ENCODE data around the gene SEPTIN2.
"Not testable (repeated sequence)": the region's sequence is repeated elsewhere in the genome, so short reads cannot be mapped to it uniquely, and the experiment has no call there.

SEPTIN2 gene

DNA sequence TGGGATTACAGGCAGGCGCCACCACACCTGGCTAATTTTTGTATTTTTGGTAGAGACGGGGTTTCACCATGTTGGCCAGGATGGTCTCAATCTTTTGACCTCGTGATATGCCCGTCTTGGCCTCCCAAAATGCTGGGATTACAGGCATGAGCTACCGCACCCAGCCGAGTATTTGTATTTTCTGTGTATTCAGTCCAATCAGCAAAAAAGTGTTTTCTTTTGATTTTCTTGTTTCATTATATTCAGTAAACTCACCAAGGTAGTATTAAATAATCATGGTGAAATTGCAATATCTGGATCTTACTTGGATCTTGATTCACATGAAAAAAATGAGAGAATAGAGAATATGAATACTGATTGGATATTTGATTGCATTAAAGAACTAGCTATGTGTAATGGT lies 3.1 kb downstream of the SEPTIN2 start:
- DNase-seq; H3K79me1 ChIP-seq (ENCODE audit: low read length); H3K4me3 ChIP-seq (ENCODE audit: low read length); H2BK120ac ChIP-seq (ENCODE audit: low read depth, low read length); H3K27me3 ChIP-seq (ENCODE audit: insufficient read depth, low read length, poor library complexity); H3K18ac ChIP-seq (ENCODE audit: low read length); H2BK5ac ChIP-seq (ENCODE audit: low read length); H3K4me2 ChIP-seq (ENCODE audit: low read length); H4K5ac ChIP-seq (ENCODE audit: low read length); H2AK5ac ChIP-seq (ENCODE audit: low read length); H3K56ac ChIP-seq (ENCODE audit: low read length); H3K23ac ChIP-seq (ENCODE audit: low read length); H4K8ac ChIP-seq (ENCODE audit: low read depth, low read length); H3K4ac ChIP-seq (ENCODE audit: low read depth, low read length); H3K4me1 ChIP-seq (ENCODE audit: control insufficient read depth, low read depth, low read length); H3K9ac ChIP-seq (ENCODE audit: low read length); H3K36me3 ChIP-seq (ENCODE audit: control insufficient read depth, insufficient read depth, low read length); H2BK15ac ChIP-seq (replicated peaks; ENCODE audit: low read depth); H3K27ac ChIP-seq (ENCODE audit: low read depth, low read length): not testable (repeated sequence)
- H3K79me2 ChIP-seq (ENCODE audit: control insufficient read depth, insufficient read depth, low read length), result peaks cover 84% of the 10 kb centered on the region
- no CpG with 5 or more reads among the region's 6 CpGs for WGBS (ENCODE audit: extremely low coverage, insufficient coverage, low lambda C conversion rate)

DNA sequence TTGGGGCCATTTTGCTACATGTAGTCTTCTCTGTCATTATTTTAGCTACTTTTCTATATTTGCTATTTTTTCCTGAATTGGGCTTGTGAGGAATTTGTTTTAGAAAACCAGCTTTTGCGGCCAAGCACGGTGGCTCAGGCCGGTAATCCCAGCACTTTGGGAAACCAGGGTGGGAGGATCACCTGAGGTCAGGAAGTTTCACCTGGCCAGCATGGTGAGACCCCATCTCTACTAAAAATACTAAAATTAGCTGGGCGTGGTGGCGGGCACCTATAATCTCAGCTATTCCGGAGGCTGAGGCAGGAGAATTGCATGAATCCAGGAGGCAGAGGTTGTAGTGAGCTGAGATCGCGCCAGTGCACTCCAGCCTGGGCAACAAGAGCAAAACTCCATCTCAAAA lies 4.7 kb downstream of the SEPTIN2 start:
- peaks cover 3% of the 10 kb centered on the region for H3K4me1 ChIP-seq (ENCODE audit: control insufficient read depth, low read depth, low read length)
- H3K4me2 ChIP-seq (ENCODE audit: low read length), result no peak overlapping the region
- H3K79me1 ChIP-seq (ENCODE audit: low read length), result peaks cover 4% of the 10 kb centered on the region
- no peak overlapping the region for H2BK120ac ChIP-seq (ENCODE audit: low read depth, low read length)
- no peak overlapping the region for H3K56ac ChIP-seq (ENCODE audit: low read length)
- H3K36me3 ChIP-seq (ENCODE audit: control insufficient read depth, insufficient read depth, low read length), result peaks cover 2% of the 10 kb centered on the region
- peaks cover 83% of the 10 kb centered on the region for H3K79me2 ChIP-seq (ENCODE audit: control insufficient read depth, insufficient read depth, low read length)
- no peak overlapping the region for H4K8ac ChIP-seq (ENCODE audit: low read depth, low read length)
- no peak overlapping the region for H3K4ac ChIP-seq (ENCODE audit: low read depth, low read length)
- H2AK5ac ChIP-seq (ENCODE audit: low read length), result no peak overlapping the region
- H4K5ac ChIP-seq (ENCODE audit: low read length), result no peak overlapping the region
- no peak overlapping the region for H3K27ac ChIP-seq (ENCODE audit: low read depth, low read length)
- H3K27me3 ChIP-seq (ENCODE audit: insufficient read depth, low read length, poor library complexity), result no peaks in the 10 kb centered on the region
- H3K23ac ChIP-seq (ENCODE audit: low read length), result no peak overlapping the region
- no CpG with 5 or more reads among the region's 8 CpGs for WGBS (ENCODE audit: extremely low coverage, insufficient coverage, low lambda C conversion rate)
- H3K9ac ChIP-seq (ENCODE audit: low read length), result peak overlapping the region; percentile 32
- H3K18ac ChIP-seq (ENCODE audit: low read length), result no peak overlapping the region
- no peak overlapping the region for H2BK5ac ChIP-seq (ENCODE audit: low read length)
- H2BK15ac ChIP-seq (replicated peaks; ENCODE audit: low read depth), result no peak overlapping the region
- H3K4me3 ChIP-seq (ENCODE audit: low read length), result no peak overlapping the region
- no peak for DNase-seq

DNA sequence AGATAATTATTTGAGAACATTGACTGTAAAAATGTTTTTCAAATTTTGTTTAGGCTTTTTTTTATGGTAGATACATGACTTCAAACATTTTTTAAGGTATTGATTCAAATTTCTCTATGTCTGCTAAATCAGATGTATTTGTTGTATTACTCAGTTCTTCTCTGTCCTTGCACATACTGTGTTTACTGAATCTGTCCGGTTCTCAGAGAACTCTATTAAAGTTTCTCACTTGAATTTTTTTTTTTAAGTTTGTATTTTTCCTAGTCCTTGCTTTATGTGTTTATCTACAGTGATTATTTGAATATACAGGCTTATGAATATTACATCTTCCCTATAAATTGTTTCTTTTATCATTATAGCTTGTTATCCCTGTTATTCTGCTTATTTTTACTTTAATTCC lies 5.3 kb downstream of the SEPTIN2 start:
- Histone ChIP-seq H3K18ac (ENCODE audit: low read length) (no peak overlapping the region), H3K4me3 (ENCODE audit: low read length) (no peak overlapping the region), H3K9ac (ENCODE audit: low read length) (no peak overlapping the region), H3K27me3 (ENCODE audit: insufficient read depth, low read length, poor library complexity) (no peaks in the 10 kb centered on the region), H3K79me2 (ENCODE audit: control insufficient read depth, insufficient read depth, low read length) (peaks cover 83% of the 10 kb centered on the region), H3K79me1 (ENCODE audit: low read length) (peaks cover 4% of the 10 kb centered on the region), H3K27ac (ENCODE audit: low read depth, low read length) (no peak overlapping the region), H4K8ac (ENCODE audit: low read depth, low read length) (no peak overlapping the region), H3K56ac (ENCODE audit: low read length) (no peak overlapping the region), H2AK5ac (ENCODE audit: low read length) (no peak overlapping the region), H3K4me2 (ENCODE audit: low read length) (no peak overlapping the region), H3K4ac (ENCODE audit: low read depth, low read length) (no peak overlapping the region), H3K36me3 (ENCODE audit: control insufficient read depth, insufficient read depth, low read length) (peaks cover 2% of the 10 kb centered on the region), H2BK15ac (replicated peaks; ENCODE audit: low read depth) (no peak overlapping the region), H3K23ac (ENCODE audit: low read length) (no peak overlapping the region), H4K5ac (ENCODE audit: low read length) (no peak overlapping the region), H2BK120ac (ENCODE audit: low read depth, low read length) (no peak overlapping the region), H3K4me1 (ENCODE audit: control insufficient read depth, low read depth, low read length) (peaks cover 3% of the 10 kb centered on the region), H2BK5ac (ENCODE audit: low read length) (no peak overlapping the region)
- DNase-seq, result no peak
- WGBS (ENCODE audit: extremely low coverage, insufficient coverage, low lambda C conversion rate), result no CpG with 5 or more reads among the region's 1 CpG

- no peak overlapping the region for H4K8ac ChIP-seq (ENCODE audit: low read depth, low read length)
- H3K4me2 ChIP-seq (ENCODE audit: low read length), result no peak overlapping the region
- no peak overlapping the region for H3K23ac ChIP-seq (ENCODE audit: low read length)
- no peak overlapping the region for H2BK120ac ChIP-seq (ENCODE audit: low read depth, low read length)
- H4K5ac ChIP-seq (ENCODE audit: low read length), result no peak overlapping the region
- no peak overlapping the region for H3K4ac ChIP-seq (ENCODE audit: low read depth, low read length)
- H2BK15ac ChIP-seq (replicated peaks; ENCODE audit: low read depth), result no peak overlapping the region
- DNase-seq, result no peak
- no peak overlapping the region for H3K9ac ChIP-seq (ENCODE audit: low read length)
- H3K18ac ChIP-seq (ENCODE audit: low read length), result no peak overlapping the region
- WGBS (ENCODE audit: extremely low coverage, insufficient coverage, low lambda C conversion rate), result no CpG with 5 or more reads among the region's 1 CpG
- H2AK5ac ChIP-seq (ENCODE audit: low read length), result no peak overlapping the region
- H2BK5ac ChIP-seq (ENCODE audit: low read length), result no peak overlapping the region
- peaks cover 3% of the 10 kb centered on the region for H3K4me1 ChIP-seq (ENCODE audit: control insufficient read depth, low read depth, low read length)
- peaks cover 6% of the 10 kb centered on the region for H3K79me1 ChIP-seq (ENCODE audit: low read length)
- H3K27ac ChIP-seq (ENCODE audit: low read depth, low read length), result no peak overlapping the region
- H3K56ac ChIP-seq (ENCODE audit: low read length), result no peak overlapping the region
- H3K4me3 ChIP-seq (ENCODE audit: low read length), result no peak overlapping the region
- H3K79me2 ChIP-seq (ENCODE audit: control insufficient read depth, insufficient read depth, low read length), result peaks cover 78% of the 10 kb centered on the region
- H3K27me3 ChIP-seq (ENCODE audit: insufficient read depth, low read length, poor library complexity), result no peaks in the 10 kb centered on the region
- peaks cover 4% of the 10 kb centered on the region for H3K36me3 ChIP-seq (ENCODE audit: control insufficient read depth, insufficient read depth, low read length)
Observed at GRCh38 chr2:241321886-241322285, 6.2 kb downstream of the SEPTIN2 start.

GRCh38 chr2:241323778-241324177 lies 8.1 kb downstream of the SEPTIN2 start:
- H3K79me1 ChIP-seq (ENCODE audit: low read length), result peaks cover 6% of the 10 kb centered on the region
- H3K9ac ChIP-seq (ENCODE audit: low read length), result no peak overlapping the region
- peaks cover 4% of the 10 kb centered on the region for H3K36me3 ChIP-seq (ENCODE audit: control insufficient read depth, insufficient read depth, low read length)
- no peak overlapping the region for H2AK5ac ChIP-seq (ENCODE audit: low read length)
- H3K79me2 ChIP-seq (ENCODE audit: control insufficient read depth, insufficient read depth, low read length), result peaks cover 63% of the 10 kb centered on the region
- H4K5ac ChIP-seq (ENCODE audit: low read length), result no peak overlapping the region
- no CpG with 5 or more reads among the region's 5 CpGs for WGBS (ENCODE audit: extremely low coverage, insufficient coverage, low lambda C conversion rate)
- no peak overlapping the region for H3K27ac ChIP-seq (ENCODE audit: low read depth, low read length)
- no peak overlapping the region for H3K4me2 ChIP-seq (ENCODE audit: low read length)
- no peak overlapping the region for H2BK5ac ChIP-seq (ENCODE audit: low read length)
- H3K18ac ChIP-seq (ENCODE audit: low read length), result no peak overlapping the region
- no peak overlapping the region for H3K4ac ChIP-seq (ENCODE audit: low read depth, low read length)
- no peak overlapping the region for H3K56ac ChIP-seq (ENCODE audit: low read length)
- no peak overlapping the region for H2BK15ac ChIP-seq (replicated peaks; ENCODE audit: low read depth)
- no peak overlapping the region for H4K8ac ChIP-seq (ENCODE audit: low read depth, low read length)
- no peak overlapping the region for H3K4me3 ChIP-seq (ENCODE audit: low read length)
- H3K23ac ChIP-seq (ENCODE audit: low read length), result no peak overlapping the region
- H3K27me3 ChIP-seq (ENCODE audit: insufficient read depth, low read length, poor library complexity), result no peaks in the 10 kb centered on the region
- H2BK120ac ChIP-seq (ENCODE audit: low read depth, low read length), result no peak overlapping the region
- no peak for DNase-seq
- H3K4me1 ChIP-seq (ENCODE audit: control insufficient read depth, low read depth, low read length), result no peaks in the 10 kb centered on the region

- Histone ChIP-seq H2AK5ac (ENCODE audit: low read length) (no peak overlapping the region), H3K4me2 (ENCODE audit: low read length) (no peak overlapping the region), H3K27me3 (ENCODE audit: insufficient read depth, low read length, poor library complexity) (no peaks in the 10 kb centered on the region), H3K23ac (ENCODE audit: low read length) (no peak overlapping the region), H2BK5ac (ENCODE audit: low read length) (no peak overlapping the region), H3K79me2 (ENCODE audit: control insufficient read depth, insufficient read depth, low read length) (peaks cover 54% of the 10 kb centered on the region), H3K4me3 (ENCODE audit: low read length) (no peak overlapping the region), H3K4me1 (ENCODE audit: control insufficient read depth, low read depth, low read length) (no peaks in the 10 kb centered on the region), H3K18ac (ENCODE audit: low read length) (no peak overlapping the region), H2BK120ac (ENCODE audit: low read depth, low read length) (no peak overlapping the region), H4K5ac (ENCODE audit: low read length) (no peak overlapping the region), H4K8ac (ENCODE audit: low read depth, low read length) (no peak overlapping the region), H3K36me3 (ENCODE audit: control insufficient read depth, insufficient read depth, low read length) (peaks cover 4% of the 10 kb centered on the region), H3K56ac (ENCODE audit: low read length) (no peak overlapping the region), H3K4ac (ENCODE audit: low read depth, low read length) (no peak overlapping the region), H3K27ac (ENCODE audit: low read depth, low read length) (no peak overlapping the region), H3K79me1 (ENCODE audit: low read length) (peaks cover 6% of the 10 kb centered on the region), H3K9ac (ENCODE audit: low read length) (no peak overlapping the region), H2BK15ac (replicated peaks; ENCODE audit: low read depth) (no peak overlapping the region)
- no peak for DNase-seq
Observed at GRCh38 chr2:241324775-241325174, 9.1 kb downstream of the SEPTIN2 start.
